IPS DF 4.7 (cell line): ENCODE data around the gene RAMP1.

Experiments used
- DNase-seq: peaks from one replicate; pipeline ENCODE4 v3.0.0-alpha.2; 2013; ENCODE audit warnings: low spot score; ENCODE audit errors: extremely low read depth

The RAMP1 gene

GRCh38 chr2:237876951-237877491 lies 17.6 kb downstream of the RAMP1 start:
- no peak for DNase-seq

GRCh38 chr2:237877576-237878307 lies 18.3 kb downstream of the RAMP1 start:
- no peak for DNase-seq

GRCh38 chr2:237878321-237879057 lies 19.1 kb downstream of the RAMP1 start:
- DNase-seq, result no peak

- DNase-seq, result no peak
Measured at GRCh38 chr2:237879058-237879430, 19.6 kb downstream of the RAMP1 start.

GRCh38 chr2:237879991-237880560 lies 20.7 kb downstream of the RAMP1 start:
- no peak for DNase-seq

- DNase-seq, result no peak
Measured at GRCh38 chr2:237882510-237883481, 23.4 kb downstream of the RAMP1 start.

- DNase-seq, result no peak
Measured at GRCh38 chr2:237883951-237884446, 24.6 kb downstream of the RAMP1 start.

- no peak for DNase-seq
Measured at GRCh38 chr2:237884681-237885080, 25.3 kb downstream of the RAMP1 start.

GRCh38 chr2:237885111-237885930 lies 25.9 kb downstream of the RAMP1 start:
- no peak for DNase-seq

- no peak for DNase-seq
Measured at GRCh38 chr2:237885931-237886684, 26.7 kb downstream of the RAMP1 start.

- no peak for DNase-seq
Measured at GRCh38 chr2:237886685-237887481, 27.5 kb downstream of the RAMP1 start.

- no peak for DNase-seq
Measured at GRCh38 chr2:237888389-237888788, 29.0 kb downstream of the RAMP1 start.

GRCh38 chr2:237889016-237889415 lies 29.6 kb downstream of the RAMP1 start:
- no peak for DNase-seq

- no peak for DNase-seq
Measured at GRCh38 chr2:237889811-237890210, 30.4 kb downstream of the RAMP1 start.

- DNase-seq, result no peak
Measured at GRCh38 chr2:237892478-237892877, 33.1 kb downstream of the RAMP1 start.

- DNase-seq, result no peak
Measured at GRCh38 chr2:237892984-237893595, 33.7 kb downstream of the RAMP1 start.

- no peak for DNase-seq
Measured at GRCh38 chr2:237894396-237894979, 35.1 kb downstream of the RAMP1 start.
